Brain microvascular endothelial cell (primary cell): ENCODE results near the gene PISD.

Experiments
- DNase-seq: peaks from one replicate; pipeline ENCODE4 v3.0.0-alpha.2; 2020
- H3K27ac ChIP-seq: fragments of 250-450 bp; sonication (Bioruptor Pico); 2 replicates; pipeline ENCODE4 v1.5.1; 2020; ENCODE audit warnings: mild to moderate bottlenecking, moderate library complexity
- H3K27me3 ChIP-seq: fragments of 250-450 bp; sonication (Bioruptor Pico); replicated peaks from 2 replicates; pipeline ENCODE4 v1.5.1; 2020; ENCODE audit warnings: mild to moderate bottlenecking
- H3K36me3 ChIP-seq: fragments of 250-450 bp; sonication (Bioruptor Pico); replicated peaks from 2 replicates; pipeline ENCODE4 v1.5.1; 2020; ENCODE audit warnings: mild to moderate bottlenecking
- H3K4me3 ChIP-seq: 2 replicates; pipeline ENCODE4 v1.5.1; 2011; ENCODE audit warnings: low read depth, mild to moderate bottlenecking, control low read depth, low read length, moderate library complexity
- CTCF ChIP-seq: IDR thresholded peaks from 2 replicates; pipeline ENCODE4 v1.5.1; 2011; ENCODE audit warnings: low read depth, mild to moderate bottlenecking, moderate library complexity, low read length, control low read depth, inconsistent platforms; ENCODE audit errors: missing control alignments
- in situ Hi-C: cut with HindIII; loops from 2 replicates; pipeline ENCODE4 v1.10.0; 2017; ENCODE audit warnings: low sequenced_read_pairs, low pct_ligation_motif_present

Gene PISD

GRCh38 chr22:31691408-31691807, 29.4 kb upstream of the PISD start:
- in situ Hi-C loops, result no loop called here
- no peak overlapping the region for H3K4me3 ChIP-seq
- no peaks in the 10 kb centered on the region for H3K27me3 ChIP-seq
- no peak for DNase-seq
- no peak overlapping the region for H3K27ac ChIP-seq
- no peak for TF ChIP-seq CTCF
- H3K36me3 ChIP-seq, result peaks cover 12% of the 10 kb centered on the region

- H3K27me3 ChIP-seq, result no peaks in the 10 kb centered on the region
- no peak overlapping the region for H3K27ac ChIP-seq
- no peak for DNase-seq
- TF ChIP-seq CTCF, result no peak
- peaks cover 32% of the 10 kb centered on the region for H3K36me3 ChIP-seq
- H3K4me3 ChIP-seq, result no peak overlapping the region
- in situ Hi-C loops, result no loop called here
These were observed 21.4 kb upstream of the PISD start for GRCh38 chr22:31683181-31684105.

- no peak overlapping the region for H3K4me3 ChIP-seq
- no peak for DNase-seq
- no peak for TF ChIP-seq CTCF
- no peak overlapping the region for H3K27ac ChIP-seq
- in situ Hi-C loops, result no loop called here
- H3K27me3 ChIP-seq, result no peaks in the 10 kb centered on the region
- H3K36me3 ChIP-seq, result peaks cover 32% of the 10 kb centered on the region
These were observed 20.7 kb upstream of the PISD start for GRCh38 chr22:31682751-31683150.

- Histone ChIP-seq H3K4me3 (no peak overlapping the region), H3K36me3 (peaks cover 22% of the 10 kb centered on the region), H3K27me3 (no peaks in the 10 kb centered on the region), H3K27ac (peak overlapping the region; percentile 51)
- DNase-seq, result peak; percentile 22
- no peak for TF ChIP-seq CTCF
- in situ Hi-C loops, result no loop called here
These were observed 19.6 kb upstream of the PISD start for GRCh38 chr22:31681349-31682345.

- TF ChIP-seq CTCF, result no peak
- in situ Hi-C loops, result no loop called here
- DNase-seq, result peak; percentile 37
- Histone ChIP-seq H3K4me3 (no peak overlapping the region), H3K27ac (peak overlapping the region; percentile 51), H3K36me3 (peaks cover 18% of the 10 kb centered on the region), H3K27me3 (no peaks in the 10 kb centered on the region)
These were observed 18.9 kb upstream of the PISD start for GRCh38 chr22:31680861-31681341.
